T-helper 1 cell treated with Interleukin-12 subunit alpha and Interleukin-12 subunit beta and Interleukin-4 antibody, amounts not matched to agents 30 μg/mL and 1 μg/mL, for 36 hours (primary cell): Measurements from ENCODE around the gene SSBP3.
A peak's percentile ranks its signal among the peaks of the same experiment; 100 is the strongest.
"Not testable (repeated sequence)": the region's sequence is repeated elsewhere in the genome, so short reads cannot be mapped to it uniquely, and the experiment has no call there.

Experiments
- H3K27ac Mint-ChIP-seq: one replicate; pipeline ENCODE4 v1.8.0; 2021; ENCODE audit warnings: mild to moderate bottlenecking, mixed read lengths
- H3K27me3 Mint-ChIP-seq: one replicate; pipeline ENCODE4 v1.8.0; 2021; ENCODE audit warnings: low read depth, mixed read lengths
- H3K36me3 Mint-ChIP-seq: one replicate; pipeline ENCODE4 v1.8.0; 2021; ENCODE audit warnings: low read depth, mixed read lengths
- H3K4me1 Mint-ChIP-seq: one replicate; pipeline ENCODE4 v1.8.0; 2021; ENCODE audit warnings: low read depth, mixed read lengths
- H3K4me3 Mint-ChIP-seq: one replicate; pipeline ENCODE4 v1.8.0; 2021; ENCODE audit warnings: mild to moderate bottlenecking, moderate library complexity, mixed read lengths
- H3K9me3 Mint-ChIP-seq: one replicate; pipeline ENCODE4 v1.8.0; 2021; ENCODE audit warnings: mixed read lengths

Gene SSBP3

DNA sequence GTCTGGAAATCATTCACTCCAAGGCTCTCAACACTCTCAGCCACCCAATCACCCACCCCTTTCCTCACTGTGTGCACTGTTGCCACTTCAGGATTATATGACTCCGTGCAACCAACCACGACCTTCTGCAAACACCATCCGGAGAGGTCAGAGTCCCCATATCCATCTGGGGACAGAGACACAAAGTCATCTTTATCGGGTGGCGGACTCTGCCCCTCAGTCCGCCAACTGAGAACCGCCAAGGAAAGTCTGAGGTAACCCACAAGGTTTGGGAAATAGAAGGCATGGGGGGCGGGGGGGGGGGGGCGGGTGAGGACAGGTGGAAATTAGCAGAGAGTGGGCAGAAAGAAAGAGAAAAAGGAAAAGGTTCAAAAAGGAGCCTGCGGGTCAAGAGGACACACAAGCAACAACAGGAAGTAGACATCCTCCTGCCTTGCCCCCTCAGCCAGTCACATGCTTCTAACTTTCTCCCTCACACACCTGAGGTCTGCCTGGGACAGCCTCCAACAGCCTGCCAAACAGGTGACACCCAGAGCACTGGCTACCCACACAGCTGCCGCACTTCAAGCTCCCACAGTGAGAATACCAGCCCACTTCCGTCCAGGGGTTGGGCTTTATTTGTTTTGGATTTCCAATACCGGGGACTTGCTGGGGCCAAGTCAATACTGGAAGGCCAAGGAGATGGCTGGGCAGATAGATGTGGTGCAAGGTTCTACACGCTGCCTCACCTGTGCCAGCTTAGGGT lies 58.1 kb downstream of the SSBP3 start:
- Mint-ChIP-seq H3K9me3 (no peaks in the 10 kb centered on the region), H3K27me3 (no peaks in the 10 kb centered on the region), H3K4me1 (peaks cover 30% of the 10 kb centered on the region), H3K27ac (no peak overlapping the region), H3K36me3 (peaks cover 3% of the 10 kb centered on the region), H3K4me3 (no peak overlapping the region)

DNA sequence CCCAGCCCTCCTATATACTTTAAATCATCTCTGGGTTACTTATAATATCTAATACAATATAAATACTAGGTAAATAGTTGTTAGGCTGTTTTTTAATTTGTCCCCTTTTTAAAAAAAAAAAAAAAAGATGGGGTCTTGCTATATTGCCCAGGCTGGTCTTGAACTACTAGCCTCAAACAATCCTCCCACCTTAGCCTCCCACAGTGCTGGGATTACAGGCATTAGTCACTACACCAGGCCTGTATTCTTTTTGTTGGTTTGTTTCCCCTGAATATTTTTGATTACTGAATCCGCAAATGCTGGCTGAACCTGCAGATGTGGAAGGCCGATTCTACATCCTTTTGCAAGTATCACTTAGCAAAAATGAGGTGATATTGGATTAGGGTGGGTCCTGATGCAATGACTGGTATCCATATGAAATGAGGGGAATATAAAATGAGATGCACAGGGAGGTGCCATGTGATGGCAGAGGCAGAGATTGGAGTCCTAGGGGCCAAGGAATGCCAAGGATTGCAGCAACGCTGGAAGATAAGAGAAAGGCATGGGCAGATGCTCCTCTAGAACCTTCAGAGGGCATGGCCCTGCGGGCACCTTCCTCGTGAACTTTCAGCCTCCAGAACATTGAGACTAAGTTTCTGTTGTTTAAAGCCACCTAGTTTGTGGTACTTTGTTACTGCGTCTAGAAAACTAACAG lies 58.8 kb downstream of the SSBP3 start:
- no peak overlapping the region for H3K4me3 Mint-ChIP-seq
- no peaks in the 10 kb centered on the region for H3K9me3 Mint-ChIP-seq
- H3K4me1 Mint-ChIP-seq: peaks cover 26% of the 10 kb centered on the region
- no peak overlapping the region for H3K27ac Mint-ChIP-seq
- H3K27me3 Mint-ChIP-seq: no peaks in the 10 kb centered on the region
- peaks cover 3% of the 10 kb centered on the region for H3K36me3 Mint-ChIP-seq

DNA sequence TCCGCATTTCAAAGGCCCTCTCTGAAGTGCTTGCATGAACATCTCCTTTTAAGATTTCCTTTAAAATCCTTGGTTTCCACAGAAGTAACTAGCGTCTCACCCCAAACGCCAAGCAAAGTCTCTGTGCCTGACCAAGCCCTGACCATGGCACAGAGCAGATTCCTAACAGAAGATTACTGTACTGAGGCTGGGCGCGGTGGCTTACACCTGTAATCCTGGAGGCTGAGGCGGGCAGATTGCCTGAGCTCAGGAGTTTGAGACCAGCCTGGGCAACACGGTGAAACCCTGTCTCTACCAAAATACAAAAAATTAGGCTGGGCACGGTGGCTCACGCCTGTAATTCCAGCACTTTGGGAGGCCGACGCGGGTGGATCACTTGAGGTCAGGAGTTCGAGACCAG lies 60.6 kb downstream of the SSBP3 start:
- peaks cover 20% of the 10 kb centered on the region for H3K4me1 Mint-ChIP-seq
- not testable (repeated sequence) for H3K27ac Mint-ChIP-seq, H3K27me3 Mint-ChIP-seq, H3K9me3 Mint-ChIP-seq, H3K4me3 Mint-ChIP-seq, H3K36me3 Mint-ChIP-seq

DNA sequence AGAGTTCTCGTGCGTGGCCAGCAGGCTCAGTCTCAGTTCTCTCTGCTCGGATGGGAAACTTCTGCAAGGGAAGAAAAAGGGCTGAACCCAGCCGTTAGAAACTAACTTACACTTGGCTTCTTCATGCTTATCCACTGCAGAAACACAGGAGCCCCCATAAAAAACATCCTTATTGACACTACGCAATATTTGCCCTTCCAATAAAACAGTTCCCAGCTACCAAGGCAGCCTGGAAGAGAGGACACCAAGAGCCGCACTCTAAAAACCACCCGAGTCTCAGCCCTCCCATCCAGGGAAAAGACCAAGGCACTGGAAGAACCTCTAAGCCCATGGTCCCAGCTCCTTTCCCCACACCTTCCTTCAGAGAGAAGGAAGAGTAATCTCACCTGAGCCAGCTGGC lies 61.1 kb downstream of the SSBP3 start:
- Mint-ChIP-seq H3K4me1 (peaks cover 18% of the 10 kb centered on the region), H3K27me3 (no peaks in the 10 kb centered on the region), H3K9me3 (no peaks in the 10 kb centered on the region), H3K36me3 (peaks cover 5% of the 10 kb centered on the region), H3K27ac (no peak overlapping the region), H3K4me3 (no peak overlapping the region)

DNA sequence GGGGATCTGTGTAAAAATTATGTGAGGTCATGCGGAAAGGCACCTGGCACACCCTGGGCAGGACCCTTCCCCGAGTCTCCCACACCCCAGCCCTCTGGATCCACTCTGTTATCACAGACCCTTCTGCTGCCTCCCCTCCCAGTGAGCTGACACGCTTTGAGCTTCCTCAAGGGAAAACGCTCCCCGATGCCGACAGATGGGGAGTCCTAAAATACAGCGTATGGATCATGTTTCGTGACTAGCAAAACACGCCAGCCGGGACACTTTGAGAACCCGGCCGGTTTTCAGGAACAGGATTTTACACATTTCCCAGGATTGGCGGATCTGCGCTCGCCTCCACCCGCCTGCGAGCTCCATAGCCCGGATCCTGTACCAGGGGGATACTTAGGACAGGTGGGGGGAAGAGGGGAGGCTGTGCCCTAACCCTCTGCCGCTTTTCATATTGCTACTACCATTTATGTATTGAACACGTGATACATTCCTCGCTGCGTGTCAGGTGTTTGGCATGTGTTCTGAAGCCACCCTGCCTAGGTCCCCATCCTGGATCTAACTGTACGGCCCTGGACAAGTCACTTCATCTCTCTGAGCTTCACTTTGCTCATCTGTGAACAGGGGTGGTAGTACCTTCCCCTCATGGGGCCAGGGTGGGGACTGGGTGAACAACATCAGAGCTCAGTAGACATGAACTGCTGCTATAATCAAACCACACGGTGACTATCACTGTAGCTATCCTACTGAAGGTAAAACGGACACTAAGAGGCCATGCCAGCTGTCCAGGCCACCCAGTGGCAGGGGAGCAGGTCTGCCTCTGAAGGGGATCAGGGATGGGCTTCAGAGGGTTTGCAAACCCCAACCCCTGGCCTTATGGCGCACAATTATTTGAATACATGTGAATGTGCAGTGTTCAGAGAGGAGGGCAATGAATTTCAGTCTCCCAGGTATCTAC lies 63.2 kb downstream of the SSBP3 start:
- peaks cover 23% of the 10 kb centered on the region for H3K4me1 Mint-ChIP-seq

DNA sequence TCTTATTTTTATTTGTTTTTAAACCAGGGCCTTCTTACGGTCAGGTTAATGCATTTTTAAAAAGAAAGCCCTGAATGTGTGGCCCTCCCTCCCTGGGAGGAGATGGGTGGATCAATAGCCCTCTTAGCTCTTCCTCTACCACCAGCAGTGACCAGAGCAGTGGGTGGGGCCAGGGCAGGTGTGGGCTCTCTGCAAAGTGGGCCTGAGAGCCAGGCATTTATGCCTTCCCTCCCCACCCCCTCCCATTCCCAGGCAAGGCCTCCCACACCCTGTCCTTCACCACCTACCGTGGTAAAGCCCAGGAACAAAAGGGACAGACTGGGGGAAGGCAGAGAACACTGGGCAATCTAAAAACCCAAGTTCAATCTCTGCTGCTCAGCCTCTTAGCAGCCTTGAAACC lies 63.9 kb downstream of the SSBP3 start:
- H3K27me3 Mint-ChIP-seq: no peaks in the 10 kb centered on the region
- H3K36me3 Mint-ChIP-seq: peaks cover 7% of the 10 kb centered on the region
- H3K9me3 Mint-ChIP-seq: no peaks in the 10 kb centered on the region
- peaks cover 20% of the 10 kb centered on the region for H3K4me1 Mint-ChIP-seq
- H3K4me3 Mint-ChIP-seq: no peak overlapping the region
- no peak overlapping the region for H3K27ac Mint-ChIP-seq

More for the DNA sequence above, 63.2 kb downstream of the SSBP3 start:
- H3K4me3 Mint-ChIP-seq: no peak overlapping the region
- no peaks in the 10 kb centered on the region for H3K27me3 Mint-ChIP-seq
- H3K27ac Mint-ChIP-seq: no peak overlapping the region
- peaks cover 7% of the 10 kb centered on the region for H3K36me3 Mint-ChIP-seq
- H3K9me3 Mint-ChIP-seq: no peaks in the 10 kb centered on the region

DNA sequence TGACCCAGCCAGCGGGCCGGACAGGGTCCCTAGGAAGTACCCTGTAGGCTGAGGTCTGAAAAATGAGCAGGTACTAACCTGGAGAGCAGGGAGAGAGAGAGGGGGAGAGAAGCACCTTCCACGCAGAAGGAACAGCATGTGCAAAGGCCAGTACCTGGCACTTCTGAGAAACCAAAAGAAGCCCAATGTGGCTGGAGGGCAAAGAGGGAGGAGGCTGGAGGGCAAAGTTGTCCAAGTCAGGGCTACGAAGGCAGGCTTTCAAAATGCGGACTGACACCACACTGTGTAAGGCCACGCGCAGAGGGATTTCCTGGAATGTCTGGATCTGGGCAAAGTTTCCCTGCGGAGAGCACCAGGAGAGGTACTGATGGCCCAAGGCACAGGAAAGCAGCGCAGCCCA lies 64.4 kb downstream of the SSBP3 start:
- Mint-ChIP-seq H3K36me3 (peaks cover 7% of the 10 kb centered on the region), H3K27ac (no peak overlapping the region), H3K9me3 (no peaks in the 10 kb centered on the region), H3K4me1 (peaks cover 20% of the 10 kb centered on the region), H3K27me3 (no peaks in the 10 kb centered on the region), H3K4me3 (no peak overlapping the region)

DNA sequence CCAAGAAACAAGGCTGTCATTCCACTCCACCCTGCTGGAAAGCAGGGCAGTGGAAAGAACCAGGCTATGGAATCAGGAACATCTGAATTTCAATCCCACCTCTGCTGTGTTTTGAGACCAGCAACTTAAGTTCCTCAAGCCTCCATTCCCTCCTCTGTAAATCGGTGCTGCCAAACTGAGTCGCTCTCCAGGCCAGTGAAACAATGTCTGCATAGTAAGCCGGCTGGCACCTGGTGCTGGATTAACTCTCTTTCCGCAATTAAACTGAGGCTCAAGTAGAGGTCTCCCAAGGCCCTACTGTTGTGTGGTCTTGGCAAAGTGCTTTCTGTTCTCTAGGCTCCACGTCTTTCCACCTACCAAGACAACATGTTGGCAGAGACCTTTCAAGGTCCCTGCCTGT lies 65.3 kb downstream of the SSBP3 start:
- no peaks in the 10 kb centered on the region for H3K27me3 Mint-ChIP-seq
- no peaks in the 10 kb centered on the region for H3K9me3 Mint-ChIP-seq
- peaks cover 20% of the 10 kb centered on the region for H3K4me1 Mint-ChIP-seq
- H3K4me3 Mint-ChIP-seq: no peak overlapping the region
- peaks cover 7% of the 10 kb centered on the region for H3K36me3 Mint-ChIP-seq
- H3K27ac Mint-ChIP-seq: no peak overlapping the region

DNA sequence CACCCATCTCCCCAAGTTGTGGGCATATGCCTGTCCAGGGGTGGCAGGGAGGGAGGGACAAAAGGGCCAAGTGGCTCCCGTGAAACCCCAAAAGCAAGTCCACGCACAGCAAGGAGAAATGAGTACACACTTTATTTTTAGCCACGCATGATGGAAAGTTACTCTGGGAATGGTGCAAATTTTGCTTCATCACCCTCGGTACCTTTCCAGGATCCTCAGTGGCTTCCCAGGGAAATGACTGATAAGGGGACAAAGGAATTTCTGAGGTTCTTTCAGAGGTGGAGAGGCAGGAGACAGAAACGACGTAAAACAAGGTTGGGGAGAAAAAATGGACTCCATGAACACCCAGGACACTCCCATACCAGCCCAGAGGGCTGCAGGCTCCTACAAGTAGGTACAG lies 65.8 kb downstream of the SSBP3 start:
- no peaks in the 10 kb centered on the region for H3K9me3 Mint-ChIP-seq
- no peaks in the 10 kb centered on the region for H3K27me3 Mint-ChIP-seq
- peaks cover 23% of the 10 kb centered on the region for H3K4me1 Mint-ChIP-seq
- no peak overlapping the region for H3K27ac Mint-ChIP-seq
- H3K4me3 Mint-ChIP-seq: no peak overlapping the region
- H3K36me3 Mint-ChIP-seq: peaks cover 7% of the 10 kb centered on the region

DNA sequence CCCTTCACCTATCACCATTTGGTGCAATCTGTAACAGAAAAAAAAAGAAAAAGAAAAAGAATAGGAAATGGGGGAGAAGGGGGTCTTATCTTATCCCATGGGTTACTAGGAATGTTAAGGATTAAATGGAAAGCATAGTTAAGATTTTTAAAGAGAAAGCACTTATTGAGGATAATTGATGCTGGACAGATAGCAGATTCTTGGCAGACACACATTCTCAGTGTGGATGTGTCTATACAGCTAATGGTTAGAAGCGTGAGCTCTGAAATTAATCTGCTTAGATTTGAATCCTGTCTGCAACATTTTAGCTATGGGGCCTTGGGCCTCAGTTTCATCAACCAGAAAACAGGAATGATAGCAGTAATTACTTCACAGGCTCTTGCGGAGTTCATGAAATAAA lies 67.1 kb downstream of the SSBP3 start:
- H3K4me1 Mint-ChIP-seq: peaks cover 23% of the 10 kb centered on the region
- H3K27me3 Mint-ChIP-seq: no peaks in the 10 kb centered on the region
- no peak overlapping the region for H3K27ac Mint-ChIP-seq
- H3K4me3 Mint-ChIP-seq: no peak overlapping the region
- peaks cover 4% of the 10 kb centered on the region for H3K36me3 Mint-ChIP-seq
- H3K9me3 Mint-ChIP-seq: no peaks in the 10 kb centered on the region

DNA sequence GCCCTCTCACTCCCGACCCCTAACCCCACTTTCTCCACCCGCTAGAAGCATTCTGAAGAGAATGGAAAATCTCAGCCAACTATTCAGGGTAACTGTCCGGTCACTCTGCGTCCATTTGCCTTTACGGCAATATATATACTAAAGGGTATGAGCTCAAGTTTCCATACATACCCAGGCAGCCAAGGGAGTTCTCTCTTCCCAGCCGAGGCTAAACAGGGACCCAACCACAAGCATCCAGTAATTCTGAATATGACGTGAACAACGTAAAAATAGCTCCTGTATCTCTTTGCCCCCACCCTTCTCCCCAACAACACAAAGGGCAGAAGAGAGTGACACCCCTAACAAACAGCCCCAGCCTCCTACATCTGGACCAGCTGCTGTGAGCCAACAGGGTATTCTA lies 67.7 kb downstream of the SSBP3 start:
- no peaks in the 10 kb centered on the region for H3K9me3 Mint-ChIP-seq
- no peaks in the 10 kb centered on the region for H3K27me3 Mint-ChIP-seq
- peaks cover 23% of the 10 kb centered on the region for H3K4me1 Mint-ChIP-seq
- no peak overlapping the region for H3K27ac Mint-ChIP-seq
- no peak overlapping the region for H3K4me3 Mint-ChIP-seq
- H3K36me3 Mint-ChIP-seq: peaks cover 4% of the 10 kb centered on the region

DNA sequence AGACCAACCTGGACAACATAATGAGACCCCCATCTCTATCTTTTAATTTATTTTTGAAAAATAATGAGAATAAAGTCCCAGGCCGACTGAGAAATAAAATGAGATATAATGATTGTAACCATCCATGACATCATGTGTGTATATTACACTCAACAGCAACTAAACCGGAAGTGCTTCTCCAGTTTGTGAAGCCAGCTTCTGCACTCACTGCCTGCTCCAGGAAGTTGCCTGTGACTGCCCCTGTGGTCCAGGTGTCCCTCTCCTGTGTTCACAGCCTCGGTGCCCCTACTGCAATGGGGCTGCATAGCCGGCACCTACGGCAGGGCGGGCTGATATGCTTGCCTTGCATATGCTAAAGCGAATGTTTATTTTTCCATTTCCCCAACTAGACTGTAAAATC lies 68.3 kb downstream of the SSBP3 start:
- H3K27ac Mint-ChIP-seq: peak overlapping the region; percentile 49
- no peak overlapping the region for H3K4me3 Mint-ChIP-seq
- no peaks in the 10 kb centered on the region for H3K27me3 Mint-ChIP-seq
- peaks cover 4% of the 10 kb centered on the region for H3K36me3 Mint-ChIP-seq
- peaks cover 20% of the 10 kb centered on the region for H3K4me1 Mint-ChIP-seq
- H3K9me3 Mint-ChIP-seq: no peaks in the 10 kb centered on the region

DNA sequence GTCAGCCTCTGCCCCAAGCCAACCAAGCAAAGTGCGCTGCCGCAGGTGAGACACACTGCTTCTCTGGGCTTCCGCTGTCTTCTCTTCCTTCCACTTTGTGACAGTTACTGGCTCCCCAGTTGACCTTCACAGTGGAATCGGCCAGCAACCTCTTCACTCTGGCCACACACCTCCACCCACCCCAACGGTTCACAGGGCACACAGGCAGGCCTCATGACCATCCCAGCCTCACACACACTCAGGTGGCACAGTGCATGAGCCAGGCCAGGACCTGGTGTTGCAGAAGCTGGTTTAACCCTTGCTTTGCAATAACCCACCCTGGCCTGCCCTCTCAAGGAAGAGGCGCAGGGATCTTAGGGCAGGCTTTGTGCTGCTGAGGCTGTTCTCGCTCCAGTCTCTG lies 69.2 kb downstream of the SSBP3 start:
- peaks cover 21% of the 10 kb centered on the region for H3K4me1 Mint-ChIP-seq
- H3K36me3 Mint-ChIP-seq: peaks cover 4% of the 10 kb centered on the region
- peak overlapping the region; percentile 26 for H3K27ac Mint-ChIP-seq
- no peaks in the 10 kb centered on the region for H3K9me3 Mint-ChIP-seq
- no peaks in the 10 kb centered on the region for H3K27me3 Mint-ChIP-seq
- H3K4me3 Mint-ChIP-seq: no peak overlapping the region

DNA sequence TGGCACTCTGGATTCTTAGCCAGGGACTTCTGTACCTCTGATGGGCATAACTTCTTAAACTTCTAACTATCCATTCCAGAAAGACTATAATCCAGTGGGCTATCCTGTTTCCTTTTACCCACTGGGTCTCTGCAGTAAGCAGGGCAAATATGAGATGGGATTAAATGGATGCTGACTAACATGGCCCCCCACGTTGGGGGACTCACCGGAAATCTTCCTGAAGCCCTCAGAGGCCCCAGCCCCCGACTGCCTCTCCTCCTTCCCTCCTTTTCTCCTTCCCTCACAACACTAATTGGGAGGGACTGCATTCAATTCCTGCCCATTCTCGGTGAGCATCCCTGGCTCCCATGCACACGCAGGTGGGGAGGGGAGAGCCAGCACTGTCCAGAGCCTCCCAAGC lies 70.1 kb downstream of the SSBP3 start:
- Mint-ChIP-seq H3K9me3 (no peaks in the 10 kb centered on the region), H3K27ac (no peak overlapping the region), H3K36me3 (peaks cover 2% of the 10 kb centered on the region), H3K4me1 (peaks cover 21% of the 10 kb centered on the region), H3K27me3 (no peaks in the 10 kb centered on the region), H3K4me3 (no peak overlapping the region)

DNA sequence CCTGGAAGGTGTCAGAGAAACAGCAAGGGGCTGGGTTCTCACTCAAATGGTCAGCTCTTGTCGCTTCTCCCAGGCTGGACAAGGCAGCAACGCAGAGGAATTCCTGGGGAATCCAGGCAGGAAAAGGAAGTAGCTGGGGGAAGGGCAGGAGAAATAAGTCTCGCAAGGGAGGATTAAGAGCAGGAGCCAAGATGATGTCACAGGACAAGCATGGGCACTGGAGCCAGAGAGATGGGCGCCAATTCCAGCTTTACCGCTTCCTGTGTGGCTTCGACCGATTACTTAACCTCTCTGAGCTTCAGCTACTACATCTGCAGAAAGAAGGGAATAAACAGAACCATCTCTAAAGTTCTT lies 70.5 kb downstream of the SSBP3 start:
- Mint-ChIP-seq H3K4me3 (no peak overlapping the region), H3K9me3 (no peaks in the 10 kb centered on the region), H3K27ac (no peak overlapping the region), H3K27me3 (no peaks in the 10 kb centered on the region), H3K36me3 (peaks cover 2% of the 10 kb centered on the region), H3K4me1 (peaks cover 23% of the 10 kb centered on the region)
